Endothelial cell of umbilical vein (primary cell): ENCODE results near the gene R3HDM2. TPM values are rescaled to one million over a fixed set of nuclear protein-coding genes. Genes with fewer than 3 reads are reported as not detected.

Source experiments
- BruUV-seq: library from RNA; stranded (reverse); fragments of 400-500 nt; replicated peaks from 2 replicates; lab custom pipeline; 2021; lab: Mats Ljungman, UMichigan
- CTCF ChIA-PET: fragments of 300-600, 350-600 bp; sonication (Branson Sonifier 250); formaldehyde crosslinking; loops from one replicate; lab custom pipeline; 2021; ENCODE audit warnings: antibody characterized with exemption, inconsistent platforms; lab: Charles Lee
- POLR2A ChIA-PET: fragments of 300-600, 350-600 bp; sonication (Branson Sonifier 250); formaldehyde crosslinking; loops from one replicate; lab custom pipeline; 2021; ENCODE audit warnings: antibody characterized with exemption, inconsistent platforms; lab: Charles Lee
- DNase-seq: peaks from one replicate; pipeline ENCODE4 v3.0.0-alpha.2; 2011; ENCODE audit warnings: low read depth, low spot score
- FAIRE-seq: peaks from 2 replicates; lab custom pipeline; 2011; peaks lifted over from hg19 to GRCh38; lab: Jason Lieb, UNC
- H2AFZ ChIP-seq: 2 replicates; pipeline ENCODE4 v1.6.0; 2012; ENCODE audit warnings: low read depth, low read length, control low read depth, inconsistent platforms
- H3K27ac ChIP-seq: 2 replicates; pipeline ENCODE4 v1.5.1; 2011; ENCODE audit warnings: low read depth, mild to moderate bottlenecking, control low read depth, low read length, moderate library complexity; ENCODE audit not compliant: insufficient read depth
- H3K27me3 ChIP-seq, 2 experiments: 2 replicates each; pipeline versions ENCODE4 v1.6.0 to v1.6.1; 2011; ENCODE audit warnings: low read length in 2 of 2, mixed read lengths in 1 of 2; ENCODE audit not compliant: control insufficient read depth in 2 of 2, insufficient read depth in 2 of 2
- H3K36me3 ChIP-seq, 2 experiments: 2 replicates in 1 of 2; 3 replicates in 1 of 2; pipeline ENCODE4 v1.5.1; 2011; ENCODE audit warnings: low read length in 2 of 2, mild to moderate bottlenecking in 1 of 2, moderate library complexity in 1 of 2; ENCODE audit not compliant: control insufficient read depth in 2 of 2, insufficient read depth in 2 of 2; ENCODE audit errors: extremely low read depth in 1 of 2
- H3K4me1 ChIP-seq: 3 replicates; pipeline ENCODE4 v1.5.1; 2011; ENCODE audit warnings: mild to moderate bottlenecking, low read length; ENCODE audit not compliant: control insufficient read depth, insufficient read depth; ENCODE audit errors: extremely low read depth
- H3K4me2 ChIP-seq: 2 replicates; pipeline ENCODE4 v1.6.1; 2011; ENCODE audit warnings: low read length, control low read depth, mixed read lengths; ENCODE audit not compliant: insufficient read depth
- H3K4me3 ChIP-seq, 3 experiments: fragments of 200-600 bp in 1 of 3; sonication (generic), shearing (Covaris generic) in 1 of 3; replicated peaks in 1 of 3; 2 replicates each; pipeline ENCODE4 v1.5.1; 2011 to 2016; ENCODE audit warnings: control low read depth in 3 of 3, low read length in 3 of 3, mild to moderate bottlenecking in 2 of 3, inconsistent platforms in 1 of 3, low read depth in 1 of 3, moderate library complexity in 1 of 3; ENCODE audit not compliant: insufficient read depth in 1 of 3
- H3K79me2 ChIP-seq: 2 replicates; pipeline ENCODE4 v1.6.0; 2012; ENCODE audit warnings: low read length, inconsistent platforms; ENCODE audit not compliant: control insufficient read depth, insufficient read depth
- H3K9ac ChIP-seq: replicated peaks from 2 replicates; pipeline ENCODE3; 2011; ENCODE audit warnings: low read length, control low read depth; ENCODE audit not compliant: insufficient read depth; ENCODE audit errors: extremely low read depth
- H3K9me1 ChIP-seq: replicated peaks from 3 replicates; pipeline ENCODE4 v1.6.0; 2011; ENCODE audit warnings: mild to moderate bottlenecking, low read length; ENCODE audit not compliant: control insufficient read depth, insufficient read depth; ENCODE audit errors: extremely low read depth
- H3K9me3 ChIP-seq: replicated peaks from 2 replicates; pipeline ENCODE4 v1.5.1; 2012; ENCODE audit warnings: low read length, inconsistent platforms; ENCODE audit not compliant: control insufficient read depth, insufficient read depth
- H4K20me1 ChIP-seq: replicated peaks from 2 replicates; pipeline ENCODE3; 2011; ENCODE audit warnings: mild to moderate bottlenecking, low read length; ENCODE audit not compliant: control insufficient read depth, insufficient read depth; ENCODE audit errors: extremely low read depth
- EZH2 ChIP-seq: IDR thresholded peaks from 2 replicates; pipeline ENCODE4 v1.6.1; 2012; ENCODE audit warnings: borderline replicate concordance, low read depth, mild to moderate bottlenecking, moderate library complexity, low read length, inconsistent platforms; ENCODE audit not compliant: severe bottlenecking
- FOS ChIP-seq: IDR thresholded peaks from 2 replicates; pipeline ENCODE4 v1.6.1; 2011; ENCODE audit warnings: mild to moderate bottlenecking, low read length, moderate library complexity, borderline replicate concordance; ENCODE audit not compliant: insufficient read depth
- GATA2 ChIP-seq: IDR thresholded peaks from 2 replicates; pipeline ENCODE4 v1.7.0; 2011; ENCODE audit warnings: low read depth, mild to moderate bottlenecking, moderate library complexity, mixed read lengths, low read length; ENCODE audit not compliant: insufficient read length, insufficient read depth
- JUN ChIP-seq: IDR thresholded peaks from 2 replicates; pipeline ENCODE4 v1.6.1; 2011; ENCODE audit warnings: borderline replicate concordance, low read depth; ENCODE audit not compliant: insufficient read length, insufficient read depth
- MYC ChIP-seq: IDR thresholded peaks from one replicate; pipeline ENCODE4 v1.6.1; 2011; ENCODE audit warnings: mild to moderate bottlenecking, low read depth, low read length
- POLR2A ChIP-seq: IDR thresholded peaks from 2 replicates; pipeline ENCODE4 v1.6.1; 2012; ENCODE audit warnings: low read depth, mild to moderate bottlenecking, control low read depth, low read length
- POLR2AphosphoS5 ChIP-seq: IDR thresholded peaks from 2 replicates; pipeline ENCODE4 v1.6.1; 2012; ENCODE audit warnings: low read depth, mild to moderate bottlenecking, control low read depth, low read length, moderate library complexity; ENCODE audit not compliant: insufficient read depth
- dilution Hi-C: fragments of 300-500 bp; cut with MboI; formaldehyde crosslinking; loops from one replicate; pipeline ENCODE4 v1.15.0; 2019; ENCODE audit warnings: low sequenced_read_pairs; ENCODE audit not compliant: extremely low pct_ligation_motif_present
- intact Hi-C: fragments of 100-400 bp; cut with micrococcal nuclease; formaldehyde crosslinking; loops from one replicate; pipeline ENCODE4 v1.10.0; 2022
- polyA plus RNA-seq, 4 experiments: library from polyadenylated mRNA; depleted of rRNA in 3 of 4; stranded (reverse) in 3 of 4; unstranded in 1 of 4; fragments of >200 nt; gene quantifications; 2 replicates each; pipeline versions ENCODE4 v1.2.1 to v1.2.3, GENCODE V29; 2011 to 2012; ENCODE audit warnings: missing spikeins in 1 of 4
- total RNA-seq: library from RNA; stranded (reverse); gene quantifications from 2 replicates; pipeline ENCODE4 v1.2.3, GENCODE V29; 2021
- TF ChIP-seq, protein P1 (sequence below): IDR thresholded peaks from 2 replicates; pipeline ENCODE4 v1.6.1; 2011; ENCODE audit not compliant: insufficient read depth, insufficient read length
- TF ChIP-seq, protein P2 (sequence below), 2 donors: IDR thresholded peaks; 1 replicate in 1 of 2; 2 replicates in 1 of 2; pipeline ENCODE4 v1.5.1; 2011; ENCODE audit warnings: low read length in 2 of 2, mild to moderate bottlenecking in 2 of 2, moderate library complexity in 2 of 2, control low read depth in 1 of 2, inconsistent platforms in 1 of 2, low read depth in 1 of 2; ENCODE audit not compliant: insufficient read depth in 1 of 2; ENCODE audit errors: extremely low read depth in 1 of 2

The R3HDM2 gene
- total and polyA plus RNA-seq, 2 donors (not counting 3 experiments of a cell fraction or from before 2014, with no cell fraction given) = 26.1 to 31.3 TPM

DNA sequence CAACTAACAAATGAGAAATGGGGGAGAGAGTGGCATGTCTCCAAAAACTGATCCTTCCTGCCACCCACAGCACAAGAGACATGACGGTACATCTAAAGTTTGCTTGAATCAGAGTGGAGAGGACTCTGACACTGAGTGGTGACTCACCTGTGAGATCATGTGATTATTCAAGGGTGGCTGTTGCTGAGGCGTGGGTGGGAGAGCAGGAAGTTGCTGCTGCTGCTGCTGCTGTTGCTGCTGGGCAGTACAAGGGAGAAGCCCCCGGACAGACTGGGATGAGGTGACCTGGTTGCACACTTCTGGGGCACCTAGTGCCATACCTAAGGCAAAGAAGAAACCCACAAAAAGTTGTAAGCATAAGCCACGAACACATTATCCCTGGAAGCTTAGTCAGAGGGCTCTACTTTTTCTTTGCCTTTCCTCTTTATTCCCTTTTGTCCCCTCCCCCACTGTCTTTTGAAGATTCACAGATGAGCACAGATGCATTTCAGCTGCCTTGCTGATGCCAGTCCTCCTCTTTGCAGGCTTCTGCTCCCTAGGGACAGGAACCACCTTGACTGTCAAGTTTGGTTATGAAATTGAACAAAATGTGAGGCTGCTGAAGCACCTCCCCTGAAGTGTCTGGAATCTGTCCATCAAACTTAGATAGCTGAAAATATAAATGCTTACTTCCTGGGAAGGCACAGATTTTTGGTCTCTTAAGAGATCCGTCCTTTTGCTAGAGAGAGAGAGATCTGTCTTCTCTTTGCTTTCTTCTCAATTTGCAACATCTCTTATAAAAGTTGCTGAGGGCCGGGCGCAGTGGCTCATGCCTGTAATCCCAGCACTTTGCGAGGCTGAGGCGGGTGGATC lies 150.4 kb downstream of the R3HDM2 start:
- intact Hi-C loops = no loop called here
- Histone ChIP-seq H3K4me2 (peak overlapping the region; percentile 28), H3K9me1 (no peaks in the 10 kb centered on the region), H3K36me3 (no peaks in the 10 kb centered on the region), H3K9me3 (no peaks in the 10 kb centered on the region), H3K4me1 (peaks cover 8% of the 10 kb centered on the region), H3K9ac (peak overlapping the region; percentile 19), H3K27me3 (no peaks in the 10 kb centered on the region), H2AFZ (peak overlapping the region; percentile 79), H3K4me3 (no peak overlapping the region), H3K27ac (peak overlapping the region; percentile 43), H3K79me2 (no peaks in the 10 kb centered on the region), H4K20me1 (no peaks in the 10 kb centered on the region)
- ChIA-PET POLR2A (no interaction called here), CTCF (interaction anchor here (1.0 kb wide), 1 partner anchor 10 kb away, joined by 3 read pairs; no protein-coding TSS in a partner anchor)
- DNase-seq (peak; percentile 73), FAIRE-seq (peak; percentile 95)
- TF ChIP-seq POLR2AphosphoS5 = peak; percentile 25
- TF ChIP-seq POLR2A = no peak
- TF ChIP-seq JUN = peak; percentile 82
- TF ChIP-seq FOS = peak; percentile 76
- dilution Hi-C loops = no loop called here
- no TSS peak for BruUV-seq

DNA sequence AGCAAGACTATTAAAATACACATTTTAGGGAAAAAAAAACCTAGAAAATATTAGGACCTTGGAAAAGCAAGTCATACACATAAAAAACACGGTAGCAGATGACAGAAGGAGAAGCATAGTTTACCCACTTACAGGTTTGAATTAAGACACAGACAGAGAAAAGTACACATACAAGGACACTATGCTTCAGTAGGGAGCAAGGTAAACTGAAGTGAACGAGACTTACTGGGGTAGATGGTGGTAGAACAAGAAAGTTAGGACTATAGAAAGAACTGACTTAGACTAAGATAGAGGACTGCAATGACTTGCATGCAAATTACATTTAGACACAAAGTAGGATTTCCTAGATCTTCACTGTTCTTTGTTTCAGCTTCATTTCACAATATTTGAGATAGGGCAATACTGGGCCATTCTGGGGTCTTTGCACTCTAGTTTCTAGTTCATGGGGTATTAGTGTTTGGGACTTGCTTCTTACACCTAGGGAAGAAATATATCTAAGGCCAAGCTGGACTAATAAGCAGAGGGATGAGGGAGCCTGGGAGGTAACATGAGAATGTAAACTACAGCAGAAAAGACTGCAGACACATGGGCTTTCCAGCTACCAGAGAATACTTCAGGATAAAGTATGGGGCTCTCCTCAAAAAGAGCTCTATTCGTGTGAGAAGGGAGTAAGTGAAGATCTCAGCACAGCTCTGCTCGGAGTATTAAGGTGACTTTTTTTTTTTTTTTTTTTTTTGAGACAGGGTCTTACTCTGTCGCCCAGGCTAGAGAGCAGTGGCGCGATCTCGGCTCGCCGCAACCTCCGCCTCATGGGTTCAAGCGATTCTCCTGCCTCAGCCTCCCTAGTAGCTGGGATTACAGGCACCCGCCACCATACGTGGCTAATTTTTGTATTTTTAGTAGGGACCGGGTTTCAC lies 152.1 kb downstream of the R3HDM2 start:
- intact Hi-C loops = no loop called here

More for the DNA sequence above, 152.1 kb downstream of the R3HDM2 start:
- dilution Hi-C loops = no loop called here
- no peaks in the 10 kb centered on the region for H3K79me2 ChIP-seq
- no peaks in the 10 kb centered on the region for H3K9me1 ChIP-seq
- H4K20me1 ChIP-seq = no peaks in the 10 kb centered on the region
- H3K4me1 ChIP-seq = peaks cover 8% of the 10 kb centered on the region
- H3K4me2 ChIP-seq = no peak overlapping the region
- DNase-seq (no peak), FAIRE-seq (no peak)
- H3K27me3 ChIP-seq = no peaks in the 10 kb centered on the region
- H2AFZ ChIP-seq = no peak overlapping the region
- H3K9ac ChIP-seq = no peak overlapping the region
- no TSS peak for BruUV-seq
- no peak for TF ChIP-seq POLR2A
- no peak for TF ChIP-seq FOS
- no peak for TF ChIP-seq JUN
- TF ChIP-seq GATA2 = no peak
- no peak for TF ChIP-seq POLR2AphosphoS5
- TF ChIP-seq, protein P1, sequence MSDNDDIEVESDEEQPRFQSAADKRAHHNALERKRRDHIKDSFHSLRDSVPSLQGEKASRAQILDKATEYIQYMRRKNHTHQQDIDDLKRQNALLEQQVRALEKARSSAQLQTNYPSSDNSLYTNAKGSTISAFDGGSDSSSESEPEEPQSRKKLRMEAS = no peak
- TF ChIP-seq, protein P2, sequence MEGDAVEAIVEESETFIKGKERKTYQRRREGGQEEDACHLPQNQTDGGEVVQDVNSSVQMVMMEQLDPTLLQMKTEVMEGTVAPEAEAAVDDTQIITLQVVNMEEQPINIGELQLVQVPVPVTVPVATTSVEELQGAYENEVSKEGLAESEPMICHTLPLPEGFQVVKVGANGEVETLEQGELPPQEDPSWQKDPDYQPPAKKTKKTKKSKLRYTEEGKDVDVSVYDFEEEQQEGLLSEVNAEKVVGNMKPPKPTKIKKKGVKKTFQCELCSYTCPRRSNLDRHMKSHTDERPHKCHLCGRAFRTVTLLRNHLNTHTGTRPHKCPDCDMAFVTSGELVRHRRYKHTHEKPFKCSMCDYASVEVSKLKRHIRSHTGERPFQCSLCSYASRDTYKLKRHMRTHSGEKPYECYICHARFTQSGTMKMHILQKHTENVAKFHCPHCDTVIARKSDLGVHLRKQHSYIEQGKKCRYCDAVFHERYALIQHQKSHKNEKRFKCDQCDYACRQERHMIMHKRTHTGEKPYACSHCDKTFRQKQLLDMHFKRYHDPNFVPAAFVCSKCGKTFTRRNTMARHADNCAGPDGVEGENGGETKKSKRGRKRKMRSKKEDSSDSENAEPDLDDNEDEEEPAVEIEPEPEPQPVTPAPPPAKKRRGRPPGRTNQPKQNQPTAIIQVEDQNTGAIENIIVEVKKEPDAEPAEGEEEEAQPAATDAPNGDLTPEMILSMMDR (IDR thresholded peaks at IDR 0.05; ENCODE audit: extremely low read depth in 1 of 2, insufficient read depth in 1 of 2, low read depth in 1 of 2, low read length in 2 of 2) = no peak
- no peak for TF ChIP-seq MYC
- no peak for TF ChIP-seq EZH2
- H3K36me3 ChIP-seq = no peaks in the 10 kb centered on the region
- H3K27ac ChIP-seq = no peak overlapping the region
- ChIA-PET POLR2A (no interaction called here), CTCF (interaction anchor here (1.0 to 3.4 kb wide), 5 partner anchors 7 to 174 kb away, joined by 3 to 20 read pairs (median 9); no protein-coding TSS in a partner anchor)
- H3K4me3 ChIP-seq = no peak overlapping the region
- H3K9me3 ChIP-seq = no peaks in the 10 kb centered on the region
